Epithelial cell of esophagus (primary cell): ENCODE results near the gene PROM1.
A peak's percentile ranks its signal among the peaks of the same experiment; 100 is the strongest.

Source experiments
- DNase-seq: peaks from one replicate; pipeline ENCODE4 v3.0.0; 2010; ENCODE audit warnings: low read depth
- H3K4me3 ChIP-seq: 2 replicates; pipeline ENCODE4 v1.5.1; 2011; ENCODE audit warnings: mild to moderate bottlenecking, low read length, control low read depth
- TF ChIP-seq, protein P1 (sequence below): IDR thresholded peaks from 2 replicates; pipeline ENCODE4 v1.5.1; 2011; ENCODE audit warnings: low read depth, mild to moderate bottlenecking, low read length, control low read depth, inconsistent platforms; ENCODE audit not compliant: insufficient read depth; ENCODE audit errors: missing control alignments

The PROM1 gene, protein sequence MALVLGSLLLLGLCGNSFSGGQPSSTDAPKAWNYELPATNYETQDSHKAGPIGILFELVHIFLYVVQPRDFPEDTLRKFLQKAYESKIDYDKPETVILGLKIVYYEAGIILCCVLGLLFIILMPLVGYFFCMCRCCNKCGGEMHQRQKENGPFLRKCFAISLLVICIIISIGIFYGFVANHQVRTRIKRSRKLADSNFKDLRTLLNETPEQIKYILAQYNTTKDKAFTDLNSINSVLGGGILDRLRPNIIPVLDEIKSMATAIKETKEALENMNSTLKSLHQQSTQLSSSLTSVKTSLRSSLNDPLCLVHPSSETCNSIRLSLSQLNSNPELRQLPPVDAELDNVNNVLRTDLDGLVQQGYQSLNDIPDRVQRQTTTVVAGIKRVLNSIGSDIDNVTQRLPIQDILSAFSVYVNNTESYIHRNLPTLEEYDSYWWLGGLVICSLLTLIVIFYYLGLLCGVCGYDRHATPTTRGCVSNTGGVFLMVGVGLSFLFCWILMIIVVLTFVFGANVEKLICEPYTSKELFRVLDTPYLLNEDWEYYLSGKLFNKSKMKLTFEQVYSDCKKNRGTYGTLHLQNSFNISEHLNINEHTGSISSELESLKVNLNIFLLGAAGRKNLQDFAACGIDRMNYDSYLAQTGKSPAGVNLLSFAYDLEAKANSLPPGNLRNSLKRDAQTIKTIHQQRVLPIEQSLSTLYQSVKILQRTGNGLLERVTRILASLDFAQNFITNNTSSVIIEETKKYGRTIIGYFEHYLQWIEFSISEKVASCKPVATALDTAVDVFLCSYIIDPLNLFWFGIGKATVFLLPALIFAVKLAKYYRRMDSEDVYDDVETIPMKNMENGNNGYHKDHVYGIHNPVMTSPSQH

DNA sequence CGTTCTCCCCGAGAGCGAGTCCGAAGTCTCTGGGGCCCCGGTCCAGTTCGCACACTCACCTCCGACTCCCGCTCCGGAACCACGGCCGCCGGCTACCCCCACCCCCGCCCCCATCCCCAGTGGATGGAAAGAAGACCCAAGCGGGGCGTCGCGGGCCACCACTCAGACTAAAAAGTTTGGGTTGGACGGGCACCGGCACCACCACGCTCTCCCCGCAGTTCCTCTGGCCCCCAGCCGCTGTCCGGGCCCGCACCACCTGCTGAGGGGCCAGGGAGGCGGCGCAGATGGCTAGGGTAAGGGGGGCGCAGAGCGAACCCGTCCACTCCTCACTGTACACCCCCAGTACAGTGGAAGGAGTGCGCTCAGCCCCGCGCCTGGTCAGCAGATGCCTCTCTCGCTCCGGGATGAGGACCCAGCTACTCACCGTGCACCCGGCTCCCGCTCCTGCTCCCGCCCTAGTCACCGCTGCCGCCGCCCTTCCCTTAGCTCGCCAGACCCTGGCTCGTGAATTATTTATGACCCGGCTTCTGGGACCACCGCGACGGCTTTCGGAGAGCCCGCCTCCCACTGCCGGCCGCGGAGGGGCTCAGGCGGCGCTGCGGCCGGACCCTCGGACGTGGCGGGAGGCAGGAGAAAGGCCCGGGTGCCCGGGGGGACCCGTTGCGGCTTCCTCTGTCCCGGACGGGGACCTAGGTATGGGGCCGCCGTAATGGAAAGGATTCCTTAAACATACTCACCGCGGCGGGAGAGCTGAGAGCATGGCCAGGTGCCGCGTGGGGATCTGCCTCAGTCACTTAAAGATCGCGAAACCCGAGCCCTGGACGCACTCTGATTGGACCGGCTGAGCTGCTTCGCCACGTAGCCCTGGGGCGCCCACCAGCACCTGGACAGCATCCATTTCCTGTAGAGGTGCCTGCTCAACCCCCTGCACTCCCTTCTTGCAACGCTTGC, at the start of gene PROM1:
Gene PROM1 (minus strand): TSS at position 783 of the 951 bp plus-strand sequence. CDS start 8,117 bp downstream, outside the sequence.
- peak; percentile 22 for DNase-seq
- peak within 1 kb of the TSS; percentile 11 for H3K4me3 ChIP-seq
- TF ChIP-seq, protein P1, sequence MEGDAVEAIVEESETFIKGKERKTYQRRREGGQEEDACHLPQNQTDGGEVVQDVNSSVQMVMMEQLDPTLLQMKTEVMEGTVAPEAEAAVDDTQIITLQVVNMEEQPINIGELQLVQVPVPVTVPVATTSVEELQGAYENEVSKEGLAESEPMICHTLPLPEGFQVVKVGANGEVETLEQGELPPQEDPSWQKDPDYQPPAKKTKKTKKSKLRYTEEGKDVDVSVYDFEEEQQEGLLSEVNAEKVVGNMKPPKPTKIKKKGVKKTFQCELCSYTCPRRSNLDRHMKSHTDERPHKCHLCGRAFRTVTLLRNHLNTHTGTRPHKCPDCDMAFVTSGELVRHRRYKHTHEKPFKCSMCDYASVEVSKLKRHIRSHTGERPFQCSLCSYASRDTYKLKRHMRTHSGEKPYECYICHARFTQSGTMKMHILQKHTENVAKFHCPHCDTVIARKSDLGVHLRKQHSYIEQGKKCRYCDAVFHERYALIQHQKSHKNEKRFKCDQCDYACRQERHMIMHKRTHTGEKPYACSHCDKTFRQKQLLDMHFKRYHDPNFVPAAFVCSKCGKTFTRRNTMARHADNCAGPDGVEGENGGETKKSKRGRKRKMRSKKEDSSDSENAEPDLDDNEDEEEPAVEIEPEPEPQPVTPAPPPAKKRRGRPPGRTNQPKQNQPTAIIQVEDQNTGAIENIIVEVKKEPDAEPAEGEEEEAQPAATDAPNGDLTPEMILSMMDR: no peak

DNA sequence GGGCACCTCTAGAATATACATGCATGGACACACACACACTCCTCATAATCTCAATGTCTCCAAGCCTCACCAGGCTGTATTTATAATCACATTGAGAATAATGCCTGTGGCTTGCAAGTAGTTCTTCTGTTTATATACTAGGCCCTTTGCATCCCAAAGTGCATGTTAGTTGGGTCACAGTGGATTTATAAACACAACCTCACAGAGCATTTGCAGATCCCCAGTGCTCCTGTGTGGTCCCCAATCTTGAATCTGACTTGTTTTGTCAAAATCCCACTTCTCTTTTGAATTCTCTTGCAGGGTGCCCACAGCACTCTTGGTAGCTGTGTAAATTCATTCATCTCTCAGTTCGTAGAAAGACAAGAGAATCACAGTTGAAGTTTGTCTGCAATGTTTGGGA, 49.6 kb upstream of the PROM1 start:
- no peak overlapping the region for H3K4me3 ChIP-seq
- TF ChIP-seq, protein P1: no peak
- no peak for DNase-seq

DNA sequence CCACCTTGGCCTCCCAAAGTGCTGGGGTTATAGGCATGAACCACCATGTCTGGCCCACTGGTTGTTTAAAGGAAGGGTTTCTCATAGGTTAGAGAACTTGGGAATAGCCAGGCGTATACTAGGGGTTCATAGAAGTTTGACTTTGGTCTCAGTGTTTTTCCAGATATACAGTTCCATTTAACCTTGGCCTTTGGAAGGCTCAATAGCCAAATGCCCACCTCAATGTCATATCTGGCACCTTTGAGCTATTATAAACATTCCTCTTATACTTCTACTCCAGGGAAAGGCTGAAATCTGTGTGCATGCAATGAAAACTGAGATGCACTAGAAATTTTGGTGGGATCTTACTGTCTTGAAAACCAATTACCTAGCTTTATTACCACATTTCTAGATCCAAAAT, 47.5 kb upstream of the PROM1 start:
- DNase-seq: no peak
- TF ChIP-seq, protein P1: no peak
- no peak overlapping the region for H3K4me3 ChIP-seq

DNA sequence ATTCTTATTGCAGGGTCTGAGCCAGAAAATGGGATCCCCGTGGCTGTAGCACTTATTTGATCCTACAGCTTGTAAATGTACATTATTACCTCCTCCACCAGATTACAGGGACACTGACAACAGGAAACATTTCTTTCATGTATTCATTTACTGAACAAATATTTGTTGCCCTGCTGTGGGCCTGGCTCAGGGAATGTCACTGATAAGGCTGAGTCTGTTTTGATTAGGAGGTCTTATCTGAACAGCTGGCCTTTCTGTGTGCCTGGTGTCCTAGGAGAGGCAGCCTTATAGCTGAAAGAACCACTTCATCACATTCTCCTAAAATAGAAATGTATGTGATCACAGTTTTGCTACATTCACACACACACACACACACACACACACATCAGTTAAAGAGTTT, 45.5 kb upstream of the PROM1 start:
- TF ChIP-seq, protein P1: no peak
- no peak for DNase-seq
- H3K4me3 ChIP-seq: no peak overlapping the region

DNA sequence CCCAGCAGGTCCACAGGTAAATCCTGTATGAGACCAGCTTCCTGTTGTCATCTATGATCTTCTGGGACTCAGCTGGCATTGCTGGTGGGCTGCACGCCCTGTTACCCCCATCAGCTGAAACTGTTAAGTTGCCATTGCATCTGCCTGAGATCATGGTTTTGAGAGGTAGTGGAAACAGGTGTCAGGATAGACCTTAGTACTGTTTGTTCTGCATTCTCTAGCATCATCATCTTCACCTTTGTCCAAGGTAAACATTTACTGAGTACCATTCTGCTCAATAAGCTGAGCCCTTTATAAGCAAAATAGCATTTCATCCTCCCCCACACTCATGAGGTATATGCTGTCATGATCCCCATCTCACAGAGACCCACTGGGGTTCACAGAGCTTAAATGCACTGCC, 42.9 kb upstream of the PROM1 start:
- H3K4me3 ChIP-seq: no peak overlapping the region
- no peak for DNase-seq
- TF ChIP-seq, protein P1: no peak
